Breast epithelium (tissue), 3 donors: Measurements from ENCODE around the gene IMPG2.

ENCODE experiments used
- CTCF ChIP-seq, 3 donors: fragments of 450-650 bp; IDR thresholded peaks; one replicate each; pipeline ENCODE4 v1.5.1; 2016 to 2017; ENCODE audit warnings: antibody characterized with exemption in 3 of 3, mild to moderate bottlenecking in 3 of 3, moderate library complexity in 3 of 3
- POLR2A ChIP-seq: fragments of 450-650 bp; IDR thresholded peaks from one replicate; pipeline ENCODE4 v1.6.1; 2016; ENCODE audit warnings: antibody characterized with exemption, mild to moderate bottlenecking, moderate library complexity

- no peak for TF ChIP-seq POLR2A
- no peak for TF ChIP-seq CTCF (IDR thresholded peaks at IDR 0.05)
These were observed 90.7 kb downstream of the IMPG2 start for GRCh38 chr3:101229681-101230080.
